ENCODE measurements around the gene ADGRB3. TPM values are rescaled to one million over a fixed set of nuclear protein-coding genes. Genes with fewer than 3 reads are reported as not detected.

The ADGRB3 gene
- total and polyA plus RNA-seq, 10 of the 15 experiments (the other 5 are each of a cell fraction or from before 2014, with no cell fraction given) = 0.03 to 0.06 TPM; not detected in 8

- TF ChIP-seq, protein P1, sequence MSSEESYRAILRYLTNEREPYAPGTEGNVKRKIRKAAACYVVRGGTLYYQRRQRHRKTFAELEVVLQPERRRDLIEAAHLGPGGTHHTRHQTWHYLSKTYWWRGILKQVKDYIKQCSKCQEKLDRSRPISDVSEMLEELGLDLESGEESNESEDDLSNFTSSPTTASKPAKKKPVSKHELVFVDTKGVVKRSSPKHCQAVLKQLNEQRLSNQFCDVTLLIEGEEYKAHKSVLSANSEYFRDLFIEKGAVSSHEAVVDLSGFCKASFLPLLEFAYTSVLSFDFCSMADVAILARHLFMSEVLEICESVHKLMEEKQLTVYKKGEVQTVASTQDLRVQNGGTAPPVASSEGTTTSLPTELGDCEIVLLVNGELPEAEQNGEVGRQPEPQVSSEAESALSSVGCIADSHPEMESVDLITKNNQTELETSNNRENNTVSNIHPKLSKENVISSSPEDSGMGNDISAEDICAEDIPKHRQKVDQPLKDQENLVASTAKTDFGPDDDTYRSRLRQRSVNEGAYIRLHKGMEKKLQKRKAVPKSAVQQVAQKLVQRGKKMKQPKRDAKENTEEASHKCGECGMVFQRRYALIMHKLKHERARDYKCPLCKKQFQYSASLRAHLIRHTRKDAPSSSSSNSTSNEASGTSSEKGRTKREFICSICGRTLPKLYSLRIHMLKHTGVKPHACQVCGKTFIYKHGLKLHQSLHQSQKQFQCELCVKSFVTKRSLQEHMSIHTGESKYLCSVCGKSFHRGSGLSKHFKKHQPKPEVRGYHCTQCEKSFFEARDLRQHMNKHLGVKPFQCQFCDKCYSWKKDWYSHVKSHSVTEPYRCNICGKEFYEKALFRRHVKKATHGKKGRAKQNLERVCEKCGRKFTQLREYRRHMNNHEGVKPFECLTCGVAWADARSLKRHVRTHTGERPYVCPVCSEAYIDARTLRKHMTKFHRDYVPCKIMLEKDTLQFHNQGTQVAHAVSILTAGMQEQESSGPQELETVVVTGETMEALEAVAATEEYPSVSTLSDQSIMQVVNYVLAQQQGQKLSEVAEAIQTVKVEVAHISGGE (CRISPR knock-in tag; IDR thresholded peaks at IDR 0.05) = no peak
- TF ChIP-seq GABPA (IDR thresholded peaks at IDR 0.05; ENCODE audit: low read depth) = no peak
- TF ChIP-seq ZNF384 (IDR thresholded peaks at IDR 0.05; ENCODE audit: borderline replicate concordance, low read depth, low read length) = no peak
- no peak for TF ChIP-seq FOXM1 (IDR thresholded peaks at IDR 0.05; ENCODE audit: low read depth, low read length)
- TF ChIP-seq ASH2L (IDR thresholded peaks at IDR 0.05; ENCODE audit: borderline replicate concordance, low read depth) = no peak
Measured at GRCh38 chr6:68868646-68869045, 233.6 kb downstream of the ADGRB3 start (continued).

DNA sequence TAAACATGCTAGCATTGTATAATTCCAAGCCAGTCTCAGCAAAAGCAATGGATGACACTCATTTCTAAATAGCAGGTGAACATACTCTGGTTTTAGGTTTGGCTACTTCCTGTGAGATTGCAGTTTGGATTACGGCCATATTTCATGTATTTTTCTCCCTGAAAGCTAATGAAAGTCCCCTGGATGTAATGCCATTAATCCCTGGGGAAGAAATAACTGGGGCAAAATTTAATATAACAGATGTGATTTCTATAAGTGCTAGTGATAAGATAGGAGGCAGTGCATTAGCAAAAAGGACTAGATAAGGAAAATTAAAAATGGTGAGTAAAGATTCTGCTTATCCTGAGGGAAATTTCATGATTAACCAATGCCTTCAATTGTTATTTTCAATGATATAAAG is 238.2 kb downstream of the ADGRB3 start:
- intact Hi-C loops (cut with micrococcal nuclease; ENCODE audit: unreplicated experiment) (loop anchor here (10.0 kb wide), 1 partner anchor 1232 kb away; no protein-coding TSS in a partner anchor), in situ Hi-C loops (cut with MboI) (no loop called here)
- WGBS (ENCODE audit: insufficient coverage, insufficient replicate concordance, low lambda C conversion rate, missing lambda C conversion rate) = 0% methylated on average over 1 of the region's 1 CpG
- TF ChIP-seq NR2C2 (IDR thresholded peaks at IDR 0.05; ENCODE audit: borderline replicate concordance, control insufficient read depth, insufficient read length, low read depth) = no peak
- no peak for TF ChIP-seq SKIL (IDR thresholded peaks at IDR 0.05; ENCODE audit: low read depth, poor library complexity, severe bottlenecking)
- TF ChIP-seq SREBF2 (IDR thresholded peaks at IDR 0.05; ENCODE audit: low read length) = no peak
- TF ChIP-seq ZNF384 (IDR thresholded peaks at IDR 0.05; ENCODE audit: borderline replicate concordance, low read depth, low read length) = no peak
- no peak for TF ChIP-seq PKNOX1 (IDR thresholded peaks at IDR 0.05)
- TF ChIP-seq ESRRA (IDR thresholded peaks at IDR 0.05; ENCODE audit: low read length) = no peak
- Histone ChIP-seq H3K4me3 (no peak overlapping the region), H3K9ac (ENCODE audit: control insufficient read depth, insufficient read depth, low read length) (no peak overlapping the region), H2AFZ (ENCODE audit: control insufficient read depth, low read depth, low read length) (no peak overlapping the region), H3K4me2 (ENCODE audit: control insufficient read depth, insufficient read depth) (no peak overlapping the region), H3K4me1 (ENCODE audit: control insufficient read depth, insufficient read depth, low read length) (no peaks in the 10 kb centered on the region), H3K36me3 (ENCODE audit: control insufficient read depth in 2 of 2, insufficient read depth in 2 of 2, low read length in 1 of 2) (no peaks in the 10 kb centered on the region), H4K20me1 (ENCODE audit: control insufficient read depth, insufficient read depth) (no peaks in the 10 kb centered on the region), H3K27me3 (replicated peaks in 1 of 2; ENCODE audit: control insufficient read depth in 2 of 2, insufficient read depth in 2 of 2, low read length in 1 of 2) (no peaks in the 10 kb centered on the region), H3K27ac (ENCODE audit: control insufficient read depth, insufficient read depth) (no peak overlapping the region), H3K79me2 (ENCODE audit: control insufficient read depth, insufficient read depth, low read length) (no peaks in the 10 kb centered on the region), H3K9me3 (replicated peaks; ENCODE audit: control insufficient read depth, insufficient read depth, low read length) (no peaks in the 10 kb centered on the region)
- POLR2A ChIA-PET = no interaction called here
- no peak for DNase-seq (ENCODE audit: low read depth, low spot score)
- SMC1A ChIA-PET (ENCODE audit: uncharacterized antibody, unreplicated experiment) = interaction anchor here (0.8 to 1.2 kb wide), 2 partner anchors 19 to 93 kb away, joined by 3 read pairs; no protein-coding TSS in a partner anchor
- RAD21 ChIA-PET (ENCODE audit: unreplicated experiment) = no interaction called here
- no peak for ATAC-seq
- BruUV-seq (replicated peaks) = no TSS peak
- CTCF ChIA-PET = interaction anchor here (1.0 kb wide), 1 partner anchor 92 kb away, joined by 3 read pairs; no protein-coding TSS in a partner anchor
- FAIRE-seq = no peak
